Measurements from ENCODE around the gene RPH3AL.

GRCh38 chr17:179781-180380 is 172.7 kb downstream of the RPH3AL start:
- TF ChIP-seq ZNF121 (tag by site-specific recombination; IDR thresholded peaks at IDR 0.05) = no peak
- TF ChIP-seq, protein P1, sequence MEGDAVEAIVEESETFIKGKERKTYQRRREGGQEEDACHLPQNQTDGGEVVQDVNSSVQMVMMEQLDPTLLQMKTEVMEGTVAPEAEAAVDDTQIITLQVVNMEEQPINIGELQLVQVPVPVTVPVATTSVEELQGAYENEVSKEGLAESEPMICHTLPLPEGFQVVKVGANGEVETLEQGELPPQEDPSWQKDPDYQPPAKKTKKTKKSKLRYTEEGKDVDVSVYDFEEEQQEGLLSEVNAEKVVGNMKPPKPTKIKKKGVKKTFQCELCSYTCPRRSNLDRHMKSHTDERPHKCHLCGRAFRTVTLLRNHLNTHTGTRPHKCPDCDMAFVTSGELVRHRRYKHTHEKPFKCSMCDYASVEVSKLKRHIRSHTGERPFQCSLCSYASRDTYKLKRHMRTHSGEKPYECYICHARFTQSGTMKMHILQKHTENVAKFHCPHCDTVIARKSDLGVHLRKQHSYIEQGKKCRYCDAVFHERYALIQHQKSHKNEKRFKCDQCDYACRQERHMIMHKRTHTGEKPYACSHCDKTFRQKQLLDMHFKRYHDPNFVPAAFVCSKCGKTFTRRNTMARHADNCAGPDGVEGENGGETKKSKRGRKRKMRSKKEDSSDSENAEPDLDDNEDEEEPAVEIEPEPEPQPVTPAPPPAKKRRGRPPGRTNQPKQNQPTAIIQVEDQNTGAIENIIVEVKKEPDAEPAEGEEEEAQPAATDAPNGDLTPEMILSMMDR (tag by site-specific recombination; IDR thresholded peaks at IDR 0.05) = no peak
- no peak for TF ChIP-seq YY1 (tag by site-specific recombination; IDR thresholded peaks at IDR 0.05)
- no peak for TF ChIP-seq ZNF148 (tag by site-specific recombination; IDR thresholded peaks at IDR 0.05; ENCODE audit: borderline replicate concordance)
- TF ChIP-seq FEZF1 (tag by site-specific recombination; IDR thresholded peaks at IDR 0.05) = no peak
- TF ChIP-seq ZNF354C (tag by site-specific recombination; IDR thresholded peaks at IDR 0.05; ENCODE audit: borderline replicate concordance, low read depth) = no peak
- no peak for TF ChIP-seq ZNF76 (tag by site-specific recombination; IDR thresholded peaks at IDR 0.05; ENCODE audit: borderline replicate concordance, low read depth)
- TF ChIP-seq HOXA7 (CRISPR knock-in tag; IDR thresholded peaks at IDR 0.05; ENCODE audit: borderline replicate concordance) = no peak
- TF ChIP-seq ZBTB49 (tag by site-specific recombination; IDR thresholded peaks at IDR 0.05; ENCODE audit: low read depth) = no peak
- TF ChIP-seq, protein P2, sequence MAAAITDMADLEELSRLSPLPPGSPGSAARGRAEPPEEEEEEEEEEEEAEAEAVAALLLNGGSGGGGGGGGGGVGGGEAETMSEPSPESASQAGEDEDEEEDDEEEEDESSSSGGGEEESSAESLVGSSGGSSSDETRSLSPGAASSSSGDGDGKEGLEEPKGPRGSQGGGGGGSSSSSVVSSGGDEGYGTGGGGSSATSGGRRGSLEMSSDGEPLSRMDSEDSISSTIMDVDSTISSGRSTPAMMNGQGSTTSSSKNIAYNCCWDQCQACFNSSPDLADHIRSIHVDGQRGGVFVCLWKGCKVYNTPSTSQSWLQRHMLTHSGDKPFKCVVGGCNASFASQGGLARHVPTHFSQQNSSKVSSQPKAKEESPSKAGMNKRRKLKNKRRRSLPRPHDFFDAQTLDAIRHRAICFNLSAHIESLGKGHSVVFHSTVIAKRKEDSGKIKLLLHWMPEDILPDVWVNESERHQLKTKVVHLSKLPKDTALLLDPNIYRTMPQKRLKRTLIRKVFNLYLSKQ (tag by site-specific recombination; IDR thresholded peaks at IDR 0.05; ENCODE audit: borderline replicate concordance) = no peak
- no peak for TF ChIP-seq ZNF837 (tag by site-specific recombination; IDR thresholded peaks at IDR 0.05)
- TF ChIP-seq, protein P3, sequence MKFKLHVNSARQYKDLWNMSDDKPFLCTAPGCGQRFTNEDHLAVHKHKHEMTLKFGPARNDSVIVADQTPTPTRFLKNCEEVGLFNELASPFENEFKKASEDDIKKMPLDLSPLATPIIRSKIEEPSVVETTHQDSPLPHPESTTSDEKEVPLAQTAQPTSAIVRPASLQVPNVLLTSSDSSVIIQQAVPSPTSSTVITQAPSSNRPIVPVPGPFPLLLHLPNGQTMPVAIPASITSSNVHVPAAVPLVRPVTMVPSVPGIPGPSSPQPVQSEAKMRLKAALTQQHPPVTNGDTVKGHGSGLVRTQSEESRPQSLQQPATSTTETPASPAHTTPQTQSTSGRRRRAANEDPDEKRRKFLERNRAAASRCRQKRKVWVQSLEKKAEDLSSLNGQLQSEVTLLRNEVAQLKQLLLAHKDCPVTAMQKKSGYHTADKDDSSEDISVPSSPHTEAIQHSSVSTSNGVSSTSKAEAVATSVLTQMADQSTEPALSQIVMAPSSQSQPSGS (tag by site-specific recombination; IDR thresholded peaks at IDR 0.05; ENCODE audit: low read depth) = no peak
- no peak for TF ChIP-seq SCRT1 (tag by site-specific recombination; IDR thresholded peaks at IDR 0.05; ENCODE audit: borderline replicate concordance)
- no peak for TF ChIP-seq ZNF302 (tag by site-specific recombination; IDR thresholded peaks at IDR 0.05; ENCODE audit: low read depth)
